Motor neuron (in vitro differentiated cells): ENCODE results near the gene MRPS21. TPM values are rescaled to one million over a fixed set of nuclear protein-coding genes. Genes with fewer than 3 reads are reported as not detected.

ENCODE experiments used
- ATAC-seq, 8 experiments: fragments of 200-7000 bp; cut with Tn5 transposase; replicated peaks in 6 of 8; 2 replicates each; pipeline ENCODE4 v1.8.0; 2021; ENCODE audit warnings: mild to moderate bottlenecking in 8 of 8, moderate library complexity in 8 of 8
- H3K27ac ChIP-seq, 2 donors: fragments of 250-450 bp; sonication (Bioruptor Pico); 2 replicates each; pipeline ENCODE4 v1.9.0; 2021; ENCODE audit warnings: antibody characterized with exemption in 2 of 2, mild to moderate bottlenecking in 2 of 2, moderate library complexity in 1 of 2
- H3K4me1 ChIP-seq, 2 donors: fragments of 250-450 bp; sonication (Bioruptor Pico); replicated peaks in 1 of 2; 2 replicates each; pipeline ENCODE4 v1.6.1; 2021; ENCODE audit warnings: antibody characterized with exemption in 2 of 2, mild to moderate bottlenecking in 2 of 2, moderate library complexity in 1 of 2
- H3K4me3 ChIP-seq, 5 donors: fragments of 250-450 bp; sonication (Bioruptor Pico); 2 replicates each; pipeline ENCODE4 v1.9.0; 2021; ENCODE audit warnings: antibody characterized with exemption in 5 of 5, mild to moderate bottlenecking in 5 of 5, moderate library complexity in 4 of 5
- WGBS, 10 experiments: fragments of 450-650 bp; shearing (Covaris generic); methylation state at CpG; one replicate each; pipeline ENCODE4 v1.0.0; 2022; 5-methylcytosine and 5-hydroxymethylcytosine counted together
- in situ Hi-C, 9 experiments: fragments of 400-800 bp; cut with MboI; loops; one replicate each; pipeline ENCODE4 v1.15.0; 2021; ENCODE audit warnings: low sequenced_read_pairs in 9 of 9, low pct_unique_long_range_greater_than_20kb in 2 of 9; ENCODE audit not compliant: unreplicated experiment in 9 of 9
- total RNA-seq, 8 experiments: library from RNA; unstranded; fragments of 300-600 nt; gene quantifications; 2 replicates each; pipeline versions ENCODE4 v1.2.3 to v1.2.4, GENCODE V29; 2022

Gene MRPS21
- total RNA-seq, 8 experiments from 2014 or later, result 104 to 198 (median 121) TPM

DNA sequence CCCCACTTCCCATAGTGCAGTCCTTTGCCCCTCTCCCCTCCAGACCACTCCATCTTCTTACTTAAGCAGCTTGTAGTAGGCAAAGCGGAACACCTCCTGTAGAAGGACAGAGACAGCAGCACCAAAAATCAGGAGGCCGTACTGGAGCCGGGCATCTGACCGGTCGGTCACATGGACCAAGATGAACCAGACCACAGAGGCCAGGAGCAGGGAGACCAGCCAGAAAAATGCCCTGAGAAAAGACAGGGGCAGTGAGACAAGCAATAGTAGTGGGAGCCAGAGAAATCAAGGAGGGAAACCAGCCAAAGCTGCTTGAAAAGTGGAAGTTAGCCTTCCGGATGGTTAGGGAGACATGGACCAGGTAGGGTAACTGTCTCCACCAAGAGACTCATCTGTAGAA is 25.8 kb upstream of the MRPS21 start:
- in situ Hi-C loops, result no loop called here

DNA sequence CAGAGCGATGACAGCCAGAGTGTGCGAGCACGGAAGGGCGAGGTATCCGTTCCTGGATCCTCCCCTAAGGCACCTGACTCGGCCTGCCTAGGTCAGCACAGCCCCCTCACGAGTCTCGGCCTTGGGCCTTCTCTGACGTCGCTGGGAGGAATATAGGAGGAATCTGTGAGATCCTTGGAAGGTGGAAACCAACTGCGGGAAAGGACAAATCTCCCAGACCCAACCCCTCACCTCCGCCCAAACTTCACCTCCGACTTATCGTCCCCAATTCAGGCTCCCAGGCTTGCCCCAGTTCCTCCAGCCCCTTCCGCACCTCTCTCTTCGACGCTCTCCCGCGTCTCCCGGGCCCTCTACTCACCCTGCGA is 25.3 kb upstream of the MRPS21 start:
- Histone ChIP-seq H3K27ac (peak overlapping the region; percentile 68 to 70), H3K4me3 (peak overlapping the region; percentile 86 to 95 (median 94)), H3K4me1 (peaks cover 21 to 25% of the 10 kb centered on the region in 2 donors)
- in situ Hi-C loops, result no loop called here
- WGBS, 10 experiments, result 0 to 1% (median 0%) methylated on average over 2 to 20 of the region's 21 CpGs; no CpG with 5 or more reads in 5 of the 10 experiments
- ATAC-seq, result peak in 3 of 8 experiments; percentile 42 to 56 (median 46)

More for the DNA sequence above, 25.8 kb upstream of the MRPS21 start:
- Histone ChIP-seq H3K4me3 (peak overlapping the region; percentile 86 to 95 (median 94)), H3K4me1 (peaks cover 21% of the 10 kb centered on the region in 2 donors), H3K27ac (peak overlapping the region; percentile 68 to 70)
- no peak for ATAC-seq
- 2 to 57% (median 27%) methylated on average over 5 to 6 of the region's 6 CpGs; no CpG with 5 or more reads in 3 of the 10 experiments for WGBS, 10 experiments

DNA sequence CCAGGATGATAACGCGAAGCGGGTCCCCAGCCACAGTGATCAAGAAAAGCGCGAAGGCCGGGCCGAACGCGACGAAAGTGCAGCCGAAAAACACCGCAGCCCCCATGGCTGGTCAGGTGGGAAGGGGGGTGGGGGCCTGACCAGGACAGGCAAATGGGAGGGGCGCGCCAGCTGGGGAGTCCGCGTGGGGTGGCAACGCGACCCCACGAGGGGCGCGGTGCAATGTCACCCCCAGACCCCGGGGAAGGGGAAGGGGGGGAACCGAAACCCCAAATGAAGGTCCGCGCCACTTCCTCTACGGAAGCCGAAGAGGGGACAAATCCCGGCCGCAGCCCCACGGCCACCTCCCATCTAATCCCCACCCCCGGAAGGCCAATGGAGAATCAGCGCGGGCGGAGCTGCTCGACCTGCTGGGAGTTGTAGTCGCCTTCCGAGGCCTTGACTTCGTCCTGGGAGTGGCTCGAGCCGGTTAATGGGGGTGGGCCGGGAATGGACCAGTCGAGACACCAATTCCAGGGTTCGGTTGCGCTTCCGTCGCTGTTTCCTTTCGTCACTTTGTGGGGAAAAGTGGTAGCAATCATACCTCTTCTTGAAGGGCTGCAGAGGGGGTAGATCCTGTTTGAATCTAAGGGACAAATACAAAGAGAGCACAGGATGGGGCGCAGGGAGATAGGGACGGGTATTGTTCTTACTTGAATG is 24.8 kb upstream of the MRPS21 start, which contains the start of gene APH1A:
TSS of gene APH1A (minus strand) at position 312 of the 699 bp plus-strand sequence. CDS start at position 106, 206 bp downstream.
- WGBS, 10 experiments, result 0 to 40% (median 12%) methylated on average over 1 to 16 of the region's 49 CpGs; no CpG with 5 or more reads in 1 of the 10 experiments
- peak; percentile 90 to 99 (median 97) for ATAC-seq
- H3K4me1 ChIP-seq, result peaks cover 21 to 29% of the 10 kb centered on the region in 2 donors
- in situ Hi-C loops, result no loop called here
- H3K4me3 ChIP-seq, result peak within 1 kb of the TSS; percentile 86 to 95 (median 94)
- H3K27ac ChIP-seq, result peak within 1 kb of the TSS; percentile 68 to 75

DNA sequence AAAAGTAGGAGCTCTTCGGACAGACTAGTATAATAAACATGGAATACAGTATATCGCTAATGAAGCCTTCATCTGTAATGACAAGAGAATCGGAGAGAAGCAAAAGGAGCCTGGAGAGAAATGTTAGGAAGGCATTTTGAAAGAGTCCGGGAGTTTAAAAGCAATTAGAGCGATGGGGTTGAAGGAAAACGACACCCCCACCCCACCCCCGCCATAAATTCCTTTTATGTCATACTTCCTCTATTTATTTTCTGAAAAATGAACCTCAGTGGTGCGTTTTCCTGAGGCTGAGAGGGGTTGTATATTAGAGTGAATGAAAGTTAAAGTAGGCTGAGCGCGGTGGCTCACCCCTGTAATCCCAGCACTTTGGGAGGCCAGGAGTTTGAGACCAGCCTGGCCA is 24.2 kb upstream of the MRPS21 start:
- in situ Hi-C loops, result no loop called here
- peak overlapping the region; percentile 65 to 75 for H3K27ac ChIP-seq
- H3K4me3 ChIP-seq, result peak overlapping the region; percentile 86 to 95 (median 94)
- 40 to 90% (median 51%) methylated on average over 2 to 10 of the region's 10 CpGs for WGBS, 10 experiments
- peaks cover 26 to 29% of the 10 kb centered on the region in 2 donors for H3K4me1 ChIP-seq
- no peak for ATAC-seq

DNA sequence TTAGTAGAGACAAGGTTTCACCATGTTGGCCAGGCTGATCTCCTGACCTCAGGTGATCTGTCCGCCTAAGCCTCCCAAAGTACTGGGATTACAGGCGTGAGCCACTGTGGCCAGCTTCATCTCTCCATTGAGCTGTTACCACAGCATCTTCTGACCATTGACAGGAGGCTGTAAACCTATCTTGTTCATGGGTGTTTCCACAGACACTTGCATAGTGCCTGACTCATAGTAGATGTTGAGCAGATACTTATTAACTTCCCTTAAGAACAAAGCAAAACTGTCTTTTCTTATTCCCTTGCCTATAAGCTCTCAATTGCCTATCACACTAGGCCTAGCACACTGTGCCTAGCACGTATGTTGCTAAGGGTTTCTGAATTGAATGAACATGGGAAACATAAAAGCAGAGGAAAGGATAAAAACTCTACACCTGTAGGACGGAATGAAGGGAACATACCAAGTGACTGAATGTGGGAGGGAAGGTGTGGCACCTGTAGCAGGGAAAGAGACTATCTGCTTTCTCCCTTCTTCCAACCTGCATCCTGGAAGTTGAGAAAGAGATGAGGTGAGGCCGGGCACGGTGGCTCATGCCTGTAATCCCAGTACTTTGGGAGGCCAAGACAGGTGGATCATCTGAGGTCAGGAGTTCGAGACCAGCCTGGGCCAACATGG is 22.2 kb upstream of the MRPS21 start:
- in situ Hi-C loops, result no loop called here
- Histone ChIP-seq H3K4me3 (no peak overlapping the region), H3K27ac (peak overlapping the region; percentile 65 to 89), H3K4me1 (peaks cover 29 to 37% of the 10 kb centered on the region in 2 donors)
- WGBS, 10 experiments, result 62 to 100% (median 96%) methylated on average over 1 to 7 of the region's 7 CpGs; no CpG with 5 or more reads in 2 of the 10 experiments
- peak in 2 of 8 experiments; percentile 12 to 17 for ATAC-seq

DNA sequence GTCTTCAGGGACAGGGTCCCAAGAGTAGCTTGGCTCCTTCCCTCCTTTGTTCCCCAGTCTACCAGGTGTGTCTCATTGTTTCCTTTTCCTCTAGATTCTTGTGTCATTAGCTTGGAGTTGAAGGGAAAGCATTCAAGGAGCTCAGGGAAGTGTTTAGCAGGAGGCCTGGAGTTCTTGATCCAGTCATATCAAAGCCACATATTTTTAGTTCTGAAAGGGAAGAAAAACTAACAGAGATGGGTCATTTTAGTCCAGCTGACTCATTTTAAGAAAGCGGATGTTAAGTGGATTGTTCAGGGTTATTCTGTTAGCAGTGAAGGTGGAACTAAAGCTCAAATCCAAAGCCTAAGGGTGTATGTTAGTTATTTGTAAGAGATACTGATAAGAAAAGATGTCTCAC is 20.4 kb upstream of the MRPS21 start:
- ATAC-seq, result no peak
- Histone ChIP-seq H3K27ac (peak overlapping the region in 1 of 2 donors; percentile 89), H3K4me1 (peaks cover 22 to 30% of the 10 kb centered on the region in 2 donors), H3K4me3 (peak overlapping the region; percentile 19 to 50 (median 32))
- in situ Hi-C loops, result no loop called here
- 60 to 100% (median 89%) methylated on average over 1 of the region's 1 CpG; no CpG with 5 or more reads in 2 of the 10 experiments for WGBS, 10 experiments

DNA sequence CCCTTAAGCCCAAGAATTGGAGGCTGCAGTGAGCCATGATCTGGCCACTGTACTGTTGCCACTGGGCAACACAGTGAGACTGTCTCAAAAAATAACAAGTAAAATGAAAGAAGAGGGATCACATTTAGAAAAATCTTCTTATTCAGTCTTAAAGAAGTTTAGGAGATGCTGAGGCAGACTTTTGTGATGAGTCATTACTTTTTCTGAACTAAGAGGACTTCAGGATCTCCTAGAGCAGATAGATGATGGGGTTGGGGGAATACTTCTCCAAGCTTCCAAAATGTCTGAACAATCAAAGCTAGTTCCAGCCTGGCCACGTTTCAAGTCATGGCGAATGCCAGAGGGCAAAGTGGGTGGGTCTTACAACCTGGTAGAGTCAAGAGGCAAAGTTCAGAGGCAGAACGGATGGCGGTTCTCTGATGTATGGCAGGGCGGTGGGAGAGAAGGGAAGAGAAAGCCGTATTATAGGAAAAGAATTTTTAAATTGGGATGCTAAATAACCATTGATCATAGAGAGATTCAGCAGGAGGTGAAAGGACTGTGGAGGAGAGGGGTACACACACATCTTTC is 13.4 kb upstream of the MRPS21 start:
- no peak for ATAC-seq
- no peak overlapping the region for H3K27ac ChIP-seq
- WGBS, 10 experiments, result 40 to 100% (median 87%) methylated on average over 1 to 6 of the region's 6 CpGs; no CpG with 5 or more reads in 1 of the 10 experiments
- in situ Hi-C loops, result no loop called here
- peaks cover 13 to 19% of the 10 kb centered on the region in 2 donors for H3K4me1 ChIP-seq
- H3K4me3 ChIP-seq, result no peak overlapping the region

DNA sequence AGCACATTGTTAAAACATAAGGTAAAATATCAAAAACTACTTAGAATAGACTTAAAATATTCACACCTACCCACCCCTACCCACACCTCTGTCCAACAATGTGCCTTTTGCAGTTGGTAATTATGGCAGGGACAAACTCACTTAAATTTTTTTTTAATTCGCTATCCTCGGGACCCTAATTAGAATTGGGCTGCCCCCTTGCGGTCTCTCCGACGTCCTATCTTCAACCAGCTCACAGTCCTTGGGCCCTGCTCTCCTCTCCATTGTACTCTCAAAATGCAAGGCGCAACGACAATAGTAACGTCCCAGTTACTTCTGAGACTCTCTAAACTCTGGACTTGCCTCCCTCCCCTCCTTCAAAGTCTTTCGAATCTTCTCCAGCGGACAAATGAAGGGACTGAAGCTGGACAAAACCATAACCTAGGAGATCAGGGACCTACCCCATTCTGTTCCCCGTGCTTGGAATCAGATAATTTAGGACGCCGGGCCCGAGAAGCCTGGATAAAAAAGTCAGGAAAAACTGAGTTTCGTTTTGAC is 12.4 kb upstream of the MRPS21 start:
- in situ Hi-C loops, result no loop called here
- peak in 5 of 8 experiments; percentile 4 to 49 (median 27) for ATAC-seq
- peaks cover 13 to 17% of the 10 kb centered on the region in 2 donors for H3K4me1 ChIP-seq
- 0 to 13% (median 3%) methylated on average over 1 to 15 of the region's 15 CpGs; no CpG with 5 or more reads in 2 of the 10 experiments for WGBS, 10 experiments
- H3K27ac ChIP-seq, result peak overlapping the region; percentile 23 to 37
- peak overlapping the region; percentile 47 to 65 (median 56) for H3K4me3 ChIP-seq

DNA sequence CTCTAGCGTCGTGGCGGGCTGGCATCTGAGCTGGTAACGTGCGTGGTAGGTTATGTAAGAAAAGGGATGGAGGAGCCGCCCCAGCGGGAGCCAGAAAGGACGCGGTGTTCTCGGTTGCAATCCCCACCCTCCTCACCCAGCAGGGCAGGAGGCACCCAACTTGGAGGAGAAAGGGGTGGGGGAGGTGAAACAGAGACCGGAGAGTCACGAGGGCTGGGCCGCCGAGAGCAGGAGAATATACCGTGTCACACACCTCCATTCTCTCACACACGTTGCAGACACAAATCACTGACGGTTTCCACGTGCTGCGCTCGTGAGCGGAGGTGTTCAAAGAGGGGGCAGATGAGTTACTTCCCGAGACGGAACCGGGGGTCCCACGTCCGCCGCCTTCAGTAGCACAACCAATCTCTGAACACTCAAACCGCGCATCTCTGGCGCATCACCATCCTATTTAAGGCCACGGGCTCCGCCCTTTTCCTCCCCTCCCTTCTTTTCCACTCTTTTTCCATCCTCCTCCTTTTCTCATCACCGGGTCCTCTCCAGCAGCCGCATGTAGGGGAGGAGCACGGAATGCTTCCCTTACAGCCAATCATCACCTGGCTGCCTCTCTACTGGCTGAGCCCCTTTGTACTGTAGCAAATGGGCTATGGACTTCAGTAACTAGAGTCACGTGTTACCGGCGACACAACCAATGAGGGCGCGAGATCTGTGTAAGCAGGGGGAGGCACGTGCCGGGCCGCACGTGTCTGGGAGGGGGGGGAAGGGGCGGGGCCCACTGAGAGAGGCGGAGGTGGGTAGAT is 11.7 kb upstream of the MRPS21 start, which contains the start of gene CIART:
TSS of gene CIART (plus strand) at position 797 of the 800 bp plus-strand sequence. CDS start 714 bp downstream, outside the sequence.
- H3K27ac ChIP-seq, result peak within 1 kb of the TSS; percentile 23 to 37
- peaks cover 13 to 16% of the 10 kb centered on the region in 2 donors for H3K4me1 ChIP-seq
- 0 to 32% (median 6%) methylated on average over 1 to 18 of the region's 46 CpGs; no CpG with 5 or more reads in 2 of the 10 experiments for WGBS, 10 experiments
- peak; percentile 92 to 99 (median 98) for ATAC-seq
- H3K4me3 ChIP-seq, result peak within 1 kb of the TSS; percentile 47 to 65 (median 56)
- in situ Hi-C loops, result no loop called here

DNA sequence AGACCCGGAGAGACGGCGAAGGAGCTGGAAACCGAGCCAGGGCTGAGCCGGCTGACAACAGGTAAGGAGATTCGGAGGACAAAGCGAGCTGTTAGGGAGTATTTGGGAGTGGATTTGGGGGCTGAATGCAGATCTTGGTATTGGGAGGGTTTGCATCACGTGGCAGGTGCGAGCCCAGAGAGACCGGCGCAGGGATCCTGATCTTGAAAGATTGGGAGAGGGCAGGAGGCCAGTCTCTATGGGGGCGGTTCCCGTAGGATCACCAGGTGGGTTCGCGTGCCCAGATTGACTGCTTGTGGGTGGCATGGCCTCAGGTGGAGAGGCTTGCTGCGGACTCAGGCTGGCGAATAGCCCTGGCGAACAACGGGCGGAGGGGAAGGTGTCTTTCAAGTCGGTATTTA is 11.1 kb upstream of the MRPS21 start:
- in situ Hi-C loops, result no loop called here
- Histone ChIP-seq H3K4me1 (peaks cover 13 to 16% of the 10 kb centered on the region in 2 donors), H3K4me3 (peak overlapping the region; percentile 47 to 65 (median 56)), H3K27ac (no peak overlapping the region)
- ATAC-seq, result peak in 6 of 8 experiments; percentile 4 to 43 (median 25)
- WGBS, 10 experiments, result 0 to 33% (median 12%) methylated on average over 3 to 14 of the region's 21 CpGs; no CpG with 5 or more reads in 4 of the 10 experiments

DNA sequence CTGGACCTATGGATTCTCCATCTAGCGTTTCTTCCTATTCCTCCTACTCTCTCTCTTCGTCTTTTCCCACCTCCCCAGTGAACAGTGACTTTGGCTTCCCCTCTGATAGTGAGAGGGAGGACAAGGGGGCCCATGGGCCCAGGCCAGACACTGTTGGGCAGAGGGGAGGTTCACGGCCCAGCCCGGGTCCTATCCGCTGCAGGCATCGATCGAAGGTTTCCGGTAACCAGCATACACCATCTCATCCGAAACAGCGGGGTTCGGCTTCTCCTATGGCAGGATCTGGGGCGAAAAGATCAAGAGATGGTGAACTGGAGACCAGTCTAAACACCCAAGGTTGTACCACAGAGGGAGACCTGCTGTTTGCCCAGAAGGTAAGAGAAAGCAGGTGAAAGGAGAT is 10.4 kb upstream of the MRPS21 start:
- WGBS, 10 experiments, result 67 to 100% (median 85%) methylated on average over 2 to 12 of the region's 12 CpGs; no CpG with 5 or more reads in 2 of the 10 experiments
- no peak for ATAC-seq
- Histone ChIP-seq H3K4me1 (peaks cover 13 to 16% of the 10 kb centered on the region in 2 donors), H3K27ac (no peak overlapping the region), H3K4me3 (peak overlapping the region; percentile 47 to 65 (median 56))
- in situ Hi-C loops, result no loop called here

DNA sequence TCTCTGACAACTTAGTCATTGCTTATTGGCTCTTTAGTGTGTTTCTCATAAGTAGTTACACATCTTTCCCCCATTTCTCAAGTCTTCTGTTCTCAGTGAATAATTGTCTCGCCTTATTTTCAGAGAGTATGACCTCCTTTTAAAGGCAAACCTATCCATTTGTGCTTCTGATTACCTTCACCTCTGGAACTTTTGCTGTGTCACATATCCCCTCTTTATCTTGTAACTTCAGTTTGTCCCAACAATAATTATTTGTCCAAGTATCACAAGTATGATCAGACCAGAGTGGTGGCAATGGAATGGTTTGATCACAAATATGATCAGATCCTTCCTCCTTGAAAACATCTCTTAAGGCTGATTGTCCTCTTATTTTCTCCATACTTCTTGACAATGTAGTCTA is 5.3 kb upstream of the MRPS21 start:
- in situ Hi-C loops, result no loop called here
- no peak overlapping the region for H3K4me3 ChIP-seq
- 13 to 92% (median 83%) methylated on average over 1 of the region's 1 CpG; no CpG with 5 or more reads in 1 of the 10 experiments for WGBS, 10 experiments

More for the DNA sequence above, 5.3 kb upstream of the MRPS21 start:
- ATAC-seq, result no peak
- Histone ChIP-seq H3K4me1 (peaks cover 10 to 11% of the 10 kb centered on the region in 2 donors), H3K27ac (no peak overlapping the region)
